DND-41 (cell line): ENCODE measurements around the gene SNX10.

ENCODE experiments used
- ATAC-seq: fragments of 200-7000 bp; cut with Tn5 transposase; 3 replicates; pipeline ENCODE4 v1.9.1; 2021; ENCODE audit warnings: low read depth; ENCODE audit not compliant: insufficient read depth
- DNase-seq: peaks from one replicate; pipeline ENCODE4 v3.0.0-alpha.2; 2020
- H2AFZ ChIP-seq: 2 replicates; pipeline ENCODE4 v1.6.0; 2012; ENCODE audit warnings: low read depth, low read length
- H3K27ac ChIP-seq: 2 replicates; pipeline ENCODE4 v1.5.1; 2012; ENCODE audit warnings: low read length, inconsistent platforms
- H3K27me3 ChIP-seq: fragments of 200-600 bp; sonication (generic); 2 replicates; pipeline ENCODE4 v1.6.0; 2012; ENCODE audit warnings: low read length, mild to moderate bottlenecking, inconsistent platforms; ENCODE audit not compliant: insufficient read depth, poor library complexity
- H3K36me3 ChIP-seq: 2 replicates; pipeline ENCODE4 v1.5.1; 2012; ENCODE audit warnings: low read length, inconsistent platforms; ENCODE audit not compliant: insufficient read depth
- H3K4me1 ChIP-seq: 2 replicates; pipeline ENCODE4 v1.5.1; 2012; ENCODE audit warnings: mild to moderate bottlenecking, low read length; ENCODE audit not compliant: insufficient read depth
- H3K4me2 ChIP-seq: 2 replicates; pipeline ENCODE4 v1.6.0; 2012; ENCODE audit warnings: mild to moderate bottlenecking, moderate library complexity, low read length, inconsistent platforms; ENCODE audit not compliant: insufficient read depth
- H3K4me3 ChIP-seq, 2 experiments: fragments of 200-600 bp in 1 of 2; shearing (Covaris generic) in 1 of 2; 2 replicates each; pipeline ENCODE4 v1.5.1; 2012 to 2016; ENCODE audit warnings: inconsistent platforms in 2 of 2, low read length in 2 of 2, mild to moderate bottlenecking in 2 of 2, low read depth in 1 of 2, moderate library complexity in 1 of 2
- H3K79me2 ChIP-seq: 2 replicates; pipeline ENCODE4 v1.6.0; 2012; ENCODE audit warnings: low read length, inconsistent platforms; ENCODE audit not compliant: insufficient read depth
- H3K9ac ChIP-seq: 2 replicates; pipeline ENCODE4 v1.6.0; 2012; ENCODE audit warnings: low read depth, mild to moderate bottlenecking, inconsistent platforms, low read length, moderate library complexity
- H3K9me3 ChIP-seq: 2 replicates; pipeline ENCODE4 v1.5.1; 2012; ENCODE audit warnings: low read length, moderate library complexity, mild to moderate bottlenecking, inconsistent platforms; ENCODE audit not compliant: insufficient read depth, severe bottlenecking
- H4K20me1 ChIP-seq: 2 replicates; pipeline ENCODE4 v1.6.0; 2012; ENCODE audit warnings: low read length; ENCODE audit not compliant: insufficient read depth
- CTCF ChIP-seq: IDR thresholded peaks from 2 replicates; pipeline ENCODE4 v1.5.1; 2012; ENCODE audit warnings: borderline replicate concordance, low read length, moderate library complexity, mild to moderate bottlenecking; ENCODE audit not compliant: poor library complexity, severe bottlenecking; ENCODE audit errors: extremely low read depth
- EZH2 ChIP-seq: IDR thresholded peaks from 3 replicates; pipeline ENCODE4 v1.6.1; 2012; ENCODE audit warnings: borderline replicate concordance, low read depth, mild to moderate bottlenecking, moderate library complexity, low read length, inconsistent platforms; ENCODE audit not compliant: severe bottlenecking

Gene SNX10

DNA sequence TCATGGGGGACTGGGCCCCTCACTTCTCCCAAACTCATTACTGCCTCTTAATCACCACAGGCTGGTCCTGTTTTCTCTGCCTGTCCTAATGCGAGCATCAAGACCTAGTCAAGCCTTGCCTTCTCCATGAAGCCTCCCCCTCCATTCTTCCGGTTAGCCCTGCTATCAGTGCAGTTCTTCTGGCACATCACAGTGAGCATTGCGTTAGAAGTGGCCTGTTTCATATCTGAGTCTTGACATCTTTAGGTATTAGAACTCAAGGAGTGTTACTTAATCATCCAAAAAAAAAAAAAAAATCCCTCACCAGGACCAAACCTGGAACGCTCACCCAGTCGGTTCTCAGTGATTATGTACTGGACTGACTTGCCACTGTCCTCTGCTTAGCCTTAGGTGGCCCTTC is 17.4 kb downstream of the SNX10 start:
- H3K9ac ChIP-seq: no peak overlapping the region
- DNase-seq (no peak), ATAC-seq (no peak)
- H3K9me3 ChIP-seq: no peaks in the 10 kb centered on the region
- H3K4me2 ChIP-seq: no peak overlapping the region
- no peaks in the 10 kb centered on the region for H4K20me1 ChIP-seq
- TF ChIP-seq CTCF: no peak
- no peak for TF ChIP-seq EZH2
- no peaks in the 10 kb centered on the region for H3K79me2 ChIP-seq
- no peaks in the 10 kb centered on the region for H3K27me3 ChIP-seq
- no peak overlapping the region for H3K27ac ChIP-seq
- H3K4me1 ChIP-seq: no peaks in the 10 kb centered on the region
- no peaks in the 10 kb centered on the region for H3K36me3 ChIP-seq
- H2AFZ ChIP-seq: no peak overlapping the region
- no peak overlapping the region for H3K4me3 ChIP-seq

GRCh38 chr7:26311798-26312197 is 20.1 kb downstream of the SNX10 start:
- no peaks in the 10 kb centered on the region for H3K36me3 ChIP-seq
- no peak overlapping the region for H3K9ac ChIP-seq
- H3K4me3 ChIP-seq: no peak overlapping the region
- H3K4me2 ChIP-seq: no peak overlapping the region
- H3K79me2 ChIP-seq: no peaks in the 10 kb centered on the region
- ATAC-seq (no peak), DNase-seq (no peak)
- H3K4me1 ChIP-seq: no peaks in the 10 kb centered on the region
- H3K27me3 ChIP-seq: no peaks in the 10 kb centered on the region
- no peak overlapping the region for H2AFZ ChIP-seq
- H4K20me1 ChIP-seq: no peaks in the 10 kb centered on the region
- TF ChIP-seq CTCF (no peak), EZH2 (no peak)
- no peaks in the 10 kb centered on the region for H3K9me3 ChIP-seq
- H3K27ac ChIP-seq: no peak overlapping the region

DNA sequence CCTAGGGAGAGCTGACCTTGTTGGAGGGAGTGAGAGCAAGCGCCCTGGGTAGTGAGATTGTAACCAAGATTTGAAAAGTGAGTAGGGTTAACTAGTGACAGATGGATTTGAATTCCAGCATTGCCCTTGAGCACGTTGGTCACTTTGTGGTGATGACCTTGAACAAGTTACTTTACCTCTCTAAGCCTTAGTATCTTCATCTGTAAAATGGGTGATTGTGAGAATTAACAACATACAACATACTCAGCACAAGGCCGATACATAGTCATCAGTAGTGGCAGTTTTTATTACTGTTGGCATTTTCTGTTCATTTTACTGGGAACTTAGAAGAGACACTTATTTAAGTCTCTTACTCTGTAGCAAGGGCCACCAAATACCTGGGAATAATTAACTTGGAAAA is 25.5 kb downstream of the SNX10 start:
- H3K9me3 ChIP-seq: no peaks in the 10 kb centered on the region
- H3K4me2 ChIP-seq: no peak overlapping the region
- H3K27me3 ChIP-seq: no peaks in the 10 kb centered on the region
- no peak overlapping the region for H3K4me3 ChIP-seq
- ATAC-seq: no peak
- no peaks in the 10 kb centered on the region for H3K79me2 ChIP-seq
- H3K27ac ChIP-seq: no peak overlapping the region
- H4K20me1 ChIP-seq: no peaks in the 10 kb centered on the region
- H3K9ac ChIP-seq: no peak overlapping the region
- no peak for DNase-seq
- H3K36me3 ChIP-seq: no peaks in the 10 kb centered on the region
- H2AFZ ChIP-seq: no peak overlapping the region
- H3K4me1 ChIP-seq: no peaks in the 10 kb centered on the region
- no peak for TF ChIP-seq CTCF
- no peak for TF ChIP-seq EZH2

DNA sequence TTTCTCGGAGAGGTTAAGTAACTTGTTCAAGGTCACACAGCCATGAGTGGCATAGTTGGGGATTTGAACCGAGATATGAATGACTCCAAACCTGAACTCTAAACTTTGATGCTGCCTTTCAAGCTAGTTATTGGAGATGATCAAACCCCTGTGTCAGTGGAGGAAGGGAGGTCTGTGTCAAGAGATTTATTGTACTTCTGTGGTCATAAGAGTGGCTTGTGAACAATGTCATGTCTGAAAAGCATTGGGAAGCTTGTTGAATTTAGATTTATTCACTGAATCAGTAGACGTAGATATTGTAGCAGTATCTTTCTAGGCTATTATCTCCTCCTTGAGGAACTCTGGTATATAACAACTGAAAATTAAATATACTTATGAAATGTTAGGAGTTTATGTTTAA is 27.3 kb downstream of the SNX10 start:
- TF ChIP-seq CTCF (no peak), EZH2 (no peak)
- Histone ChIP-seq H2AFZ (no peak overlapping the region), H3K27ac (no peak overlapping the region), H3K9me3 (no peaks in the 10 kb centered on the region), H3K4me3 (no peak overlapping the region), H3K79me2 (no peaks in the 10 kb centered on the region), H3K9ac (no peak overlapping the region), H3K4me2 (no peak overlapping the region), H4K20me1 (no peaks in the 10 kb centered on the region), H3K4me1 (no peaks in the 10 kb centered on the region), H3K36me3 (no peaks in the 10 kb centered on the region), H3K27me3 (no peaks in the 10 kb centered on the region)
- DNase-seq: no peak
- no peak for ATAC-seq
